GM21515 (cell line): Measurements from ENCODE around the gene SEC24A.
"Not testable (repeated sequence)": the region's sequence is repeated elsewhere in the genome, so short reads cannot be mapped to it uniquely, and the experiment has no call there.

ENCODE experiments used
- ATAC-seq: cut with Tn5 transposase; IDR thresholded peaks from one replicate; pipeline ENCODE4 v1.9.1; 2021; ENCODE audit not compliant: unreplicated experiment

Gene SEC24A

GRCh38 chr5:134648425-134649162, at the start of gene SEC24A:
SEC24A (plus strand) TSS chr5:134648785; CDS start chr5:134649077, 292 bp downstream.
- ATAC-seq = peak; percentile 80

DNA sequence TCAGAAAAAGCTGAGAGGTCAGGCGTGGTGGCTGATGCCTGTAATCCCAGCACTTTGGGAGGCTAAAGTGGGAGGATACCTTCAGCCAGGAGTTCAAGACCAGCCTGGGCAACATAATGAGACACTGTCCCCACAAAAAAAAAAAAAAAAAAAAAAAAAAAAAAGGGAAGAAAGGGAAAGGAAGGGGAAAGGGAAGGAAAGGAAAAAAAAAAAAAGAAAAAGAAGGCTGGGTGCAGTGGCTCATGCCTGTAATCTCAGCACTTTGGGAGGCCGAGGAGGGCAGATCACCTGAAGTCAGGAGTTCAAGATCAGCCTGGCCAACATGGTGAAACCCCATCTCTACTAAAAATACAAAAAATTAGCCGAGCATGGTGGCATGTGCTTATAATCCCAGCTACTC, 48.8 kb upstream of the SEC24A start:
- ATAC-seq = not testable (repeated sequence)

DNA sequence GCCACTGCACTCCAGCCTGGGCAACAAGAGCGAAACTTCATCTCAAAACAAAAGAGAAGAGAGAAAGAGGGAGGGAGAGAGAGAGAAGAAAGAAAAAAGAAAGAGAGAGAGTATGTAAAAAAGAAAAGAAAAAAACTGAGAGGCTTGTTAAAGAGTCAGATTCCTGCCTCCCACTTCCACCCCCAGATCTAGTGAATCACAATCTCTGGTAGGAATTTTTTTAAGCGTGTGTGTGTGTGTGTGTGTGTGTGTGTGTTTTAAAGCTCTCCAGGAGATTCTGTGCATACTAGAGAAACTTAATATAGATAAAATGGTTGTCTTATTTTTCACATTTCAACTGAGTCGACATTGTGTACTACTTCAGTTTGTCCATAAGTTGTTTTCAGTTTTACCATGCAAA, 48.0 kb upstream of the SEC24A start:
- ATAC-seq = no peak

DNA sequence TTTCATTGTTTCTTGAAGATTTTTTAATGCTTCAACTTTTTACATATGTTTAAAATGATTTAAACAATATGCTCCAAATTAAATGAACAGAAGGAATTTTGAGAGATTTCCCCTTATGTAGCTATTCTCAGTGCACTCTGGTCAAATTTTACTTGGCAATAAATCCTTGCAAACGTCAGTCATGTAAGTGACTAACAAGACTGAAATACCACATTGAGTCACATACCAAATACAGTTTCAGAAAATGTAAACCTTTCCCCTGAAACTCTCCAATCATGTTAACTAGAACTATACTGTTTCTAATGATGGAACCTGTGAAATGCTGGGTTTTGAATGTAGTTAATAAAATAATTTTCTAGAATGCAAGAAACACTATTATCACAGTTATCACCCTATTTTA, 45.5 kb upstream of the SEC24A start:
- ATAC-seq = no peak

DNA sequence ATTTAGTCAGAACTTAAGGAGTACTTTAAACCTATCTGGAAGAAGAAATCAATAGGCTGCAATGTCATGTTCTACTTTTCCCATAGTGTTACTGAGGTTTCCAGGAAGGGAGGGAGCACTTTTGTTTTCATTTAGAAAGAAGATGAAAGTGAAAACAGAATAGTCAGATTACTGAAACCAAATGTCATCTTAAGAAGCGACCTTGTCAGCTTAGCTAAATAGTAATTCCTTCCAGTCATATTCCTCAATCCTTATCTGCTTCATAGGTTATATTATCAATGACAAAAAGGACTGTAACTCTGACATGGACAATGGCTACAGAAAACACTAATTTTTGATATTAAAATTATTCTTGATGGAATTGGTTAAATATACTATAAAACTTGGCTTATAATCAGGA, 43.7 kb upstream of the SEC24A start:
- ATAC-seq = no peak

DNA sequence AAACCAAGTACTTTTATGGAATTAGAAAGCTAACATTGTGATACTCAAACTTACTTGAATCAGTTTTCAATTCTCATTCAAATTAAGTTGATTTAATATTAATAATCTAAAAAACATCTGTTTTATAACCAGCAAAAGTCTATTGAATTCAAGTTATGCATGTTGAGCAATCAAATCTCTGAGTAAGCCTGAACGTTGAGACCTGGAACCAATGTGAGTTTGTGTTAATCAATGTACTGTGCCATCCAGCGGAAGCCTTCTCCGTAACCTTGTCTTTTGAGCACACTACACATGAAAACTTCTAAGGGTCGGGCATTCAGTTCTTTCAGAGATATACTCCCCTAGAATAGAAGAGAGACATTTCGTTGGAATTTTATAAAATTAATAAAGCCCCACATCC, 41.9 kb upstream of the SEC24A start:
- ATAC-seq = no peak

DNA sequence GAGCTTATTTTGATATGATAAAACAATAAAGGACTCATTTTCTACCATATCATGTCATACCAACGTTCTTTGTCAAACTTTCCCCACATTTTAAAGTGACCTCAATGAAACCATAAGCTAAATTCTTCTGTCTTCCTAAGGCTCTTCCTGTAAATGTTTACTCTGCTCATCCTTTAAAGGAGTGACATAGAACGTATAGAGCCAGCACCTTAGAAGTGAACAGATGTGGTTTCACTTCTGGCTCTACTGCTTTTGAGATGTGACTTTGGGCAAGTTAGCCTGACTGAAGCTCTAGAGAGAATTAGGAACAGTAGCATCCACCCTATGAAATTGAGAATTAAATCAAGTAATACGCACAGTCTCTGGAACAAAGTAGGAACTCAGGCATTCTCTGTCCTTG, 40.0 kb upstream of the SEC24A start:
- no peak for ATAC-seq

- peak; percentile 51 for ATAC-seq
These were observed 39.2 kb upstream of the SEC24A start for GRCh38 chr5:134609232-134609851.

DNA sequence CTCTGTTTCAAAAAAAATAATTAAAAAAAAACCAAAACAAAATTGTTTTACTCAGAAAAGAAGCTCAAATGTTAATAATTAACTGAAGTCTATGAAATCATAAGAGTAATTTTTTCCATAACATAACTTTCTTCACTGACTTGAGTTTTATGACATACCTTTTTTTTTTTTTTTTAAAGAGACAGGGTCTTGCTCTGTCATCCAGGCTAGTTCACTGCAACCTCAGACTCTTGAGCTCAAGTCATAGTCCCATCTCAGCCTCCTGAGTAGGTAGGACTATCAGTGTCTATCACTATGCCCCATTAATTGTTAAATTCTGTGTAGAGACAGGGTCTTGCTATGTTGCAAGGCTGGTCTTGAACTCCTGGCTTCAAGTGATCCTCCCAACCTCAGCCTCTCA, 37.9 kb upstream of the SEC24A start:
- ATAC-seq = no peak

GRCh38 chr5:134611515-134611914, 37.1 kb upstream of the SEC24A start:
- ATAC-seq = no peak

- ATAC-seq = no peak
These were observed 34.0 kb upstream of the SEC24A start for GRCh38 chr5:134614450-134615085.

GRCh38 chr5:134620634-134621033, 28.0 kb upstream of the SEC24A start:
- no peak for ATAC-seq

DNA sequence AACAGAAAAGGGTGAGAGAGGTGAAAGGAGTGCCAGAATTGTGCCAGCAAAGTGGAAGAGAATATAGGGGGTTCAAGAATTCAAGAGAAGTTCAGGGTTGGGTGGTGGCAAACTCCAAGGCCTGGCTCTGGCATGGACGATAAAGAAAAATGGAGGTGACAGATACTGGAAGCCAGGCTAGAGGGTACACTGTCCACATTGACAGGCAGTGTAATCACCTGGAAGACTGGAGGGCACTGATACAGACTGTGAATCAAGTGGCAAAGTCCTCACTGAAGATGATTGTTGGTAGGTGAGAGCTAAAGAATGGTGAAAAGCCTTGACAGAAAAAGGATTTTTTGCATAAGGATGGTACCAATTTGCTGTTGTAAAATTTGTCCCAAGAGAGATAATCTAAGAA, 23.0 kb upstream of the SEC24A start:
- ATAC-seq = no peak

DNA sequence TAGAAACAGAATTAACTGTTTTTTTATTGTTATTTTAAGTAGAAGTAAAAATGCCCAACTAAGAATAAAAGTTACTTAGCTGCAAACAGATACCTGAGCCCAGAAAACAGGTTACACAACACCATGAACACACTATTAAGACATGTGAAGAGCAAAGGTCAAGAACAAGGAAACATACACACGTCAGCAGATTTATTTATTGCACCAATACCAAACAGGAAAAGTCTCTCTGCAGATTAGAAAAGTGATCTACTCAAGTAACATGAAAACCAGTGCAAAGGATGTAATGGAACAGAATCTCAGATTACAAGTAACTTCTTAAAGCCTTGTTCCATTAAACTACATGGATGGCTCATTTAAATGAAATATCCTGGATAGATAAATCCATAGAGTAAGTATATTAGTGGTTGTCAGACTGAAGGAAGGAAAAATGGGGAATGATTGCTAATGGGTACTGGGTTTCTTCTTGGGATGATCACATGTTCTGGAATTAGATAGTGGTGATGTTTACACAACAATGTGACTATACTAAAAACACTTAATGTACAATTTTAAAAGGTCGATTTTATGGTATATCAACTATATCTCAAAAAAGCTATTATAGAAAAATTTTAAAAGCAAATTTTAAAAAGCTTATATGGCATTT, 22.1 kb upstream of the SEC24A start:
- no peak for ATAC-seq

GRCh38 chr5:134634227-134634626, 14.4 kb upstream of the SEC24A start:
- no peak for ATAC-seq

DNA sequence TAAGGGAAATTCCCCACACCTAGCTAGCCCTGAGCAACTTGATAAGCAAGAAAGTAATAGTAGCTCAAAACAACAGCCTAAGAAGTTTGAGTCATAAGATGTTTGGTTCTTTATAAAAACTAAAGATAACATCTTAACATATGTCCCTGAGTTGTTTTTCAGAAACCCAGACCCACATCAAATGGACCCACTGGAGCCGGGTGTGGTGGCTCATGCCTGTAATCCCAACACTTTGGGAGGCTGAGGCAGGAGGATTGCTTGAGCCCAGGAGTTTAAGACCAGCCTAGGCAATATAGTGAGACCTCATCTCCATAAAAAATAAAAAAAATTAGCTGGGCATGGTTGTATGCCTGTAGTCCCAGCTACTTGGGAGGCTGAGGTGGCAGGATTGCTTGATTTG, 13.2 kb upstream of the SEC24A start:
- not testable (repeated sequence) for ATAC-seq

DNA sequence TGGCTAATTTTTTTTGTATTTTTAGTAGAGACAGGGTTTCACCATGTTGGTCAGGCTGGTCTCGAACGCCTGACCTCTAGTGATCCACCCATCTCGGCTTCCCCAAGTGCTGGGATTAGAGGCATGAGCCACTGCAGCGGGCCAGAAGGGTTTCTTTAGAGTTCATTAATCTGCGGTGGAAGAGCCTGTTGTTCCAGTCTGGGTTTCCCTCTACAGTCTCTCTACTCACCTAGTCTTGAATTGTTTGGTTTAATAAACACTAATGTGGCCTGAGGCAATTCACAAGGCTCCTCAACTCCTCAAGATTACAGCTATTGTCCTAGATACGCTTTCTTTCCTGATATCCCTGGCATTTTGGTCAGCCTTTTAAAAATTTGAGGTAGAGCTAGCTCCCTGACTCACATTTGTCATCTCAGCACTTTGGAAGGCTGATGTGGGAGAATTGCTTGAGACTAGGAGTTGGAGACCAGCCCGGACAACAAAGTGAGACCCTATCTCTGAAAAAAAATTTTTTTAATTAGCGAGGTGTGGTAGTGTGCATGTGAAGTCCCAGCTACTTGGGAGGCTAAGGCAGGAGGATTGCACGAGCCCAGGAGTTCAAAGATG, 11.4 kb upstream of the SEC24A start:
- ATAC-seq = no peak

DNA sequence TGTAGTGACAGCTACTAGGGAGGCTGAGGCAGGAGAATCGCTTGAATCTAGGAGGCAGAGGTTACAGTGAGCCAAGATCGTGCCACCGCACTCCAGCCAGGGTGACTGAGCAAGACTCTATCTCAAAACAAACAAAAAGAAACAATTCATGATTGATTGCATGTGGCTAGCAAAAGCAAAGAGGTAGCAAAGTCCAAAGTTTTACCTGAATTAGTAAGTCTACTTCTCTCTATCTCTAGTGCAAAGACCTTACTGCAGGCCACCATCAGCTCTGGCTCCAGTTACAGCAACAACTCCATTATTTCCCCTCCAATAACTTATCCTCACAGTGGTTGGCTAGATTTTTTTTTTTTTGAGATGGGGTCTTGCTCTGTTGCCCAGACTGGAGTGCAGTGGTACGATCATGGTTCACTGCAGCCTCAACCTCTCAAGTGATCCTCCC, 9.8 kb upstream of the SEC24A start:
- ATAC-seq = no peak

DNA sequence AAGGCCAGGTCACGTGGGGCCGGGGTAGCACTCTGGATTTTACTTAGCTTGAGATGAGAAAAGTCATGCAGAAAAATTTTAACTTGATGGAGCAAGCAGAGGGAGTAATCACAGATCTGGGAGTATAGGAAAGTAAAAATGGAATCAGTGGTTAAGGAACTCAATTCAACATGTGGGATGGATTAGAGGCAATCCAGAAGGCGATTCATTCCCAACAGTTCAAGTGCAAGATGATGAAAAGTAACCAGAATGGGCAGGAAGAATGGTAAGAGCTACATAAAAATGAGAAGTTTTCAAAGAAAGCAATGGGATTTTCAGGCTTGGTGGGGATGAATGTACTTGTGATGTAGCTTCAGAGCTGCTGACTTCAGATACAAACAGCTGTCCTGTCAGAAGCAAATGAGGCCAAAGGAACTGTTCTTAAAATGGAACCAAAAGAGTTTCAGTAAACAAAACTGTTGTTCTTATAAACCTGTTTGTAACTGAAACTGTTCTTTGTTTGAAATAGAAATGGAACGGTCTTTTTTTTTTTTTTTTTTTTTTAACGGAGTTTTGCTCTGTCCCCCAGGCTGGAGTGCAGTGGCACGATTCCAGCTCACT, 5.6 kb upstream of the SEC24A start:
- ATAC-seq = peak; percentile 62

GRCh38 chr5:134647750-134648424, 698 bp upstream of the SEC24A start:
- ATAC-seq = peak; percentile 24
